HepG2 (cell line): ENCODE results near the gene MTHFD1L. TPM values are rescaled to one million over a fixed set of nuclear protein-coding genes. Genes with fewer than 3 reads are reported as not detected.

Experiments used
- FOXO4 ChIP-seq: sonication (generic); formaldehyde crosslinking; conservative IDR thresholded peaks from 2 replicates; pipeline ENCODE4 v1.8.1; 2023; ENCODE audit warnings: missing genetic modification reagents
- GABPA ChIP-seq, 2 experiments: IDR thresholded peaks; 2 replicates each; pipeline ENCODE4 v1.6.1; 2011 to 2016; ENCODE audit warnings: low read depth in 2 of 2, low read length in 1 of 2, missing biosample characterization in 1 of 2, missing genetic modification characterization in 1 of 2
- HINFP ChIP-seq: sonication (generic); formaldehyde crosslinking; IDR thresholded peaks from 2 replicates; pipeline ENCODE4 v1.4.0; 2020; ENCODE audit warnings: low read depth, mild to moderate bottlenecking, missing genetic modification reagents
- HNRNPL ChIP-seq: fragments of 200-400 bp; formaldehyde crosslinking; IDR thresholded peaks from 2 replicates; pipeline ENCODE4 v1.6.1; 2017; ENCODE audit warnings: mild to moderate bottlenecking, low read depth, low read length
- LBX2 ChIP-seq: sonication (generic); formaldehyde crosslinking; IDR thresholded peaks from 2 replicates; pipeline ENCODE4 v1.5.0; 2020; ENCODE audit warnings: missing genetic modification reagents, mild to moderate bottlenecking, borderline replicate concordance
- MATR3 ChIP-seq: sonication (generic); formaldehyde crosslinking; IDR thresholded peaks from 2 replicates; pipeline ENCODE4 v1.4.0; 2020; ENCODE audit warnings: missing genetic modification reagents
- MIER2 ChIP-seq: IDR thresholded peaks from 2 replicates; pipeline ENCODE4 v1.6.1; 2016; ENCODE audit warnings: missing biosample characterization, missing genetic modification reagents
- NFATC3 ChIP-seq: sonication (generic); formaldehyde crosslinking; IDR thresholded peaks from 2 replicates; pipeline ENCODE4 v1.5.1; 2020; ENCODE audit warnings: mild to moderate bottlenecking, missing genetic modification reagents
- NFYB ChIP-seq: sonication (generic); formaldehyde crosslinking; IDR thresholded peaks from 2 replicates; pipeline ENCODE4 v1.4.0; 2020; ENCODE audit warnings: missing genetic modification reagents
- RFX3 ChIP-seq: IDR thresholded peaks from 2 replicates; pipeline ENCODE4 v1.6.1; 2016; ENCODE audit warnings: missing biosample characterization, missing genetic modification reagents
- RNF2 ChIP-seq: fragments of 450-650 bp; conservative IDR thresholded peaks from 2 replicates; pipeline ENCODE4 v1.6.1; 2016; ENCODE audit warnings: low read depth
- SOX6 ChIP-seq, 2 experiments: fragments of 450-650 bp in 1 of 2; sonication (generic) in 1 of 2; formaldehyde crosslinking in 1 of 2; IDR thresholded peaks; 2 replicates each; pipeline versions ENCODE4 v1.4.0 to v1.6.1; 2017 to 2020; ENCODE audit warnings: antibody characterized with exemption in 1 of 2, mild to moderate bottlenecking in 1 of 2, missing genetic modification reagents in 1 of 2
- ZNF12 ChIP-seq: sonication (generic); formaldehyde crosslinking; IDR thresholded peaks from 2 replicates; pipeline ENCODE4 v1.5.0; 2020; ENCODE audit warnings: missing genetic modification reagents
- ZNF318 ChIP-seq: sonication (generic); formaldehyde crosslinking; IDR thresholded peaks from 2 replicates; pipeline ENCODE4 v1.4.0; 2020; ENCODE audit warnings: mild to moderate bottlenecking, missing genetic modification reagents
- ZNF776 ChIP-seq: sonication (generic); formaldehyde crosslinking; IDR thresholded peaks from 2 replicates; pipeline ENCODE4 v1.4.0; 2020; ENCODE audit warnings: mild to moderate bottlenecking, missing genetic modification reagents
- ZSCAN22 ChIP-seq: sonication (generic); formaldehyde crosslinking; IDR thresholded peaks from 2 replicates; pipeline ENCODE4 v1.4.0; 2020; ENCODE audit warnings: mild to moderate bottlenecking, missing genetic modification reagents
- polyA plus RNA-seq, 8 experiments: library from polyadenylated mRNA; depleted of rRNA in 3 of 8; stranded (reverse) in 7 of 8; unstranded in 1 of 8; fragments of >200 nt; fragmentation: Illumina TruSeq in 4 of 8; extraction: Trizol in 4 of 8; gene quantifications; 2 replicates each; pipeline versions ENCODE4 v1.2.1 to v1.2.3, GENCODE V29; 2011 to 2016; ENCODE audit warnings: low read depth in 4 of 8, missing spikeins in 1 of 8, mixed read lengths in 1 of 8; ENCODE audit not compliant: insufficient read depth in 1 of 8
- total RNA-seq, 5 experiments: library from RNA; depleted of rRNA; stranded (reverse); fragments of >200 nt; fragmentation: Illumina TruSeq; extraction: Trizol; gene quantifications; 2 replicates each; pipeline ENCODE4 v1.2.3, GENCODE V29; 2016; ENCODE audit warnings: low read depth in 1 of 5

MTHFD1L gene
- total and polyA plus RNA-seq, 2 of the 13 experiments (the other 11 are each of a cell fraction or from before 2014, with no cell fraction given): 24.0 to 39.6 TPM

- TF ChIP-seq ZNF318 (CRISPR knock-in tag) (0 out of 2 replicates have a peak, but pooled peaks have one; percentile 47), SOX6 (IDR thresholded peaks at IDR 0.05) (no peak), SOX6 (CRISPR knock-in tag; IDR thresholded peaks at IDR 0.05) (peak; percentile 71), NFYB (CRISPR knock-in tag) (no peak), NFATC3 (CRISPR knock-in tag) (no peak), HINFP (no peak), FOXO4 (0 out of 2 replicates have a peak, but pooled peaks have one; percentile 74), HNRNPL (no peak), RFX3 (no peak), RNF2 (no peak), ZNF776 (CRISPR knock-in tag) (no peak), ZSCAN22 (CRISPR knock-in tag) (peak; percentile 59; the same call in 1 of the 2 replicates), GABPA (IDR thresholded peaks at IDR 0.05; ENCODE audit: low read depth, low read length) (no peak), GABPA (CRISPR knock-in tag; IDR thresholded peaks at IDR 0.05; ENCODE audit: low read depth) (peak; percentile 41; the same call in 1 of the 2 replicates), MIER2 (CRISPR knock-in tag) (peak; percentile 15; the same call in 1 of the 2 replicates), ZNF12 (peak; percentile 23; the same call in 1 of the 2 replicates), MATR3 (CRISPR knock-in tag) (no peak), LBX2 (no peak)
Measured at GRCh38 chr6:151067684-151068596, 202.4 kb downstream of the MTHFD1L start (continued).
